GM21515 (cell line): ENCODE measurements around the gene FBXO2.

ENCODE experiments used
- ATAC-seq: cut with Tn5 transposase; IDR thresholded peaks from one replicate; pipeline ENCODE4 v1.9.1; 2021; ENCODE audit not compliant: unreplicated experiment

The FBXO2 gene

GRCh38 chr1:11654137-11654938 is at the start of gene FBXO2, which contains the start of gene FBXO44:
FBXO2 (minus strand) TSS chr1:11654429; CDS start chr1:11654340, 89 bp downstream.
FBXO44 (plus strand) TSS chr1:11654877; CDS start chr1:11655836, 959 bp downstream.
- ATAC-seq: no peak

- ATAC-seq: no peak
Measured at GRCh38 chr1:11703357-11704193, 49.3 kb upstream of the FBXO2 start.

GRCh38 chr1:11701981-11702803 is 48.0 kb upstream of the FBXO2 start:
- no peak for ATAC-seq

- ATAC-seq: no peak
Measured at GRCh38 chr1:11701551-11701961, 47.3 kb upstream of the FBXO2 start.

GRCh38 chr1:11700601-11701467 is 46.6 kb upstream of the FBXO2 start:
- no peak for ATAC-seq

- no peak for ATAC-seq
Measured at GRCh38 chr1:11697893-11698210, 43.6 kb upstream of the FBXO2 start.

- ATAC-seq: no peak
Measured at GRCh38 chr1:11697188-11697892, 43.1 kb upstream of the FBXO2 start.

- no peak for ATAC-seq
Measured at GRCh38 chr1:11695861-11696260, 41.6 kb upstream of the FBXO2 start.

- ATAC-seq: no peak
Measured at GRCh38 chr1:11693917-11694316, 39.7 kb upstream of the FBXO2 start.

- ATAC-seq: no peak
Measured at GRCh38 chr1:11693024-11693590, 38.9 kb upstream of the FBXO2 start.

- ATAC-seq: no peak
Measured at GRCh38 chr1:11691928-11692711, 37.9 kb upstream of the FBXO2 start.

- no peak for ATAC-seq
Measured at GRCh38 chr1:11691302-11691914, 37.2 kb upstream of the FBXO2 start, which contains the start of gene DRAXIN. DRAXIN (plus strand) TSS chr1:11691710; CDS start chr1:11706259, 14,549 bp downstream.

- no peak for ATAC-seq
Measured at GRCh38 chr1:11690397-11691301, 36.4 kb upstream of the FBXO2 start.

- no peak for ATAC-seq
Measured at GRCh38 chr1:11688506-11688905, 34.3 kb upstream of the FBXO2 start.

GRCh38 chr1:11685210-11685752 is 31.1 kb upstream of the FBXO2 start:
- no peak for ATAC-seq

- no peak for ATAC-seq
Measured at GRCh38 chr1:11684070-11684469, 29.8 kb upstream of the FBXO2 start.

- no peak for ATAC-seq
Measured at GRCh38 chr1:11682799-11683198, 28.6 kb upstream of the FBXO2 start.
